ENCODE measurements around the gene MYO15B. TPM values are rescaled to one million over a fixed set of nuclear protein-coding genes. Genes with fewer than 3 reads are reported as not detected.

Gene MYO15B
- total RNA-seq, 4 donors from 2014 or later, result 4.5 to 34.6 (median 14.3) TPM

DNA sequence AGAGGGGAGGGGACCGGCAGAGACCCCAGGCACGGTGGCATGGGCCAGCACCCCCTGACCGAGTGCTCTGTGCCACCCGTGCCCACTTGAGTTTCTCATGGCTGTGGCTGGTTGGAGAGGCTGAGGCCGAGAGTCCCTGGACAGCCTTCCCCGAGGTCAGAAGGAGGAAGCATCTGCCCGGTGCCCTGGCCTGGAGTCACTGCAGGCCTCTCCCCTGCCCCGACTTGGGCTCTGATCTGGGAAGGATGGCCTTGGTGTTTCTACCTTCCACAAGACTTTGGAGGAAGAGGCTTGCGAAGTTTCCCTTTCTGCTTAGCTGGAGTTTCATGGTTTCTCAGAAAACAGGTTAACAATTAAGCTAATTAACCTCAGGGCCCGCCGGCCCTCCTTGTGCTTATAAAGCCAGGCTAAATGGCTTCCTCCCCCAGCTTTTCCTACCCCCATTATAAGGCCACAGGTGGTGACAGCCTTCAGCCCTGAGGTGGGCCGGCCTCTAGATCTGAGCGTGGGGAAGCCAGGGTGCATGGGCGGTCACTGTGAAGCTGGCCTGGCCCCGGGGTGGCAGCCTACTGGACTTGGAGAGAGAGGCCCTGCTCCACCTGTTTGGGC lies 44.8 kb upstream of the MYO15B start:
- TF ChIP-seq POLR2A (IDR thresholded peaks at IDR 0.05), result no peak
- TF ChIP-seq, protein P1, sequence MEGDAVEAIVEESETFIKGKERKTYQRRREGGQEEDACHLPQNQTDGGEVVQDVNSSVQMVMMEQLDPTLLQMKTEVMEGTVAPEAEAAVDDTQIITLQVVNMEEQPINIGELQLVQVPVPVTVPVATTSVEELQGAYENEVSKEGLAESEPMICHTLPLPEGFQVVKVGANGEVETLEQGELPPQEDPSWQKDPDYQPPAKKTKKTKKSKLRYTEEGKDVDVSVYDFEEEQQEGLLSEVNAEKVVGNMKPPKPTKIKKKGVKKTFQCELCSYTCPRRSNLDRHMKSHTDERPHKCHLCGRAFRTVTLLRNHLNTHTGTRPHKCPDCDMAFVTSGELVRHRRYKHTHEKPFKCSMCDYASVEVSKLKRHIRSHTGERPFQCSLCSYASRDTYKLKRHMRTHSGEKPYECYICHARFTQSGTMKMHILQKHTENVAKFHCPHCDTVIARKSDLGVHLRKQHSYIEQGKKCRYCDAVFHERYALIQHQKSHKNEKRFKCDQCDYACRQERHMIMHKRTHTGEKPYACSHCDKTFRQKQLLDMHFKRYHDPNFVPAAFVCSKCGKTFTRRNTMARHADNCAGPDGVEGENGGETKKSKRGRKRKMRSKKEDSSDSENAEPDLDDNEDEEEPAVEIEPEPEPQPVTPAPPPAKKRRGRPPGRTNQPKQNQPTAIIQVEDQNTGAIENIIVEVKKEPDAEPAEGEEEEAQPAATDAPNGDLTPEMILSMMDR (IDR thresholded peaks at IDR 0.05 in 4 of 5, conservative IDR thresholded peaks at IDR 0.05 in 1 of 5), result no peak
- ATAC-seq, result no peak
- Histone ChIP-seq H3K27ac (no peak overlapping the region), H3K4me3 (no peak overlapping the region), H3K36me3 (no peaks in the 10 kb centered on the region), H3K9me3 (no peaks in the 10 kb centered on the region), H3K27me3 (no peaks in the 10 kb centered on the region), H3K4me1 (no peaks in the 10 kb centered on the region)
- DNase-seq, result no peak
- intact Hi-C loops (cut with DNase I; ENCODE audit: low total_unique reads) (no loop called here), in situ Hi-C loops (cut with MboI; ENCODE audit: low sequenced_read_pairs in 4 of 4) (loop anchor here in 3 of 4 donors (25.0 kb wide), 1 partner anchor 231 kb away; no protein-coding TSS in a partner anchor)

GRCh38 chr17:75544250-75544649 lies 43.4 kb upstream of the MYO15B start:
- Histone ChIP-seq H3K9me3 (no peaks in the 10 kb centered on the region), H3K4me1 (no peaks in the 10 kb centered on the region), H3K27me3 (no peaks in the 10 kb centered on the region), H3K27ac (no peak overlapping the region), H3K4me3 (no peak overlapping the region), H3K36me3 (no peaks in the 10 kb centered on the region)
- DNase-seq (no peak), ATAC-seq (no peak)
- in situ Hi-C loops (cut with MboI; ENCODE audit: low sequenced_read_pairs in 4 of 4), result loop anchor here in 3 of 4 donors (25.0 kb wide), 1 partner anchor 232 kb away; no protein-coding TSS in a partner anchor
- TF ChIP-seq, protein P1 (IDR thresholded peaks at IDR 0.05 in 4 of 5, conservative IDR thresholded peaks at IDR 0.05 in 1 of 5), result no peak
- TF ChIP-seq POLR2A (IDR thresholded peaks at IDR 0.05), result no peak
- intact Hi-C loops (cut with DNase I; ENCODE audit: low total_unique reads), result no loop called here

DNA sequence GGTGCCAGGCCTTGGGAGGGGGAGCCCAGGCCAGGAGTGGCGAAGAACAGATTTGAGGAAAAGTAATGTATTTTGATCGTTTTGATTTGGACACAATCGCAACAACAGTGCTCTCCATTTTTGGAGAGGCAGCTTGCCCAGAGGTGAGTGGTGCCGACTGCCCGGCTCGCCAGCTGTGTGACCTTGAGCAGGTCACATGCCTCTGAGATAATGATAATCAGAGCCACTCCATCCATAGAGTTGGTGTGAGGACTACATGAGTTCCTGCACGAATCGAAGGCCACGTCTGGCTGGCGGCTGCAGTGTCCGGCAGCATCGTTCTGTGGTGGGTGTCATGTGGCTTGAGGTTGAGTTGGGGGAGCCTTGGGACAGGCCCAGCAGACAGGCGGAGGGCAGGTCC lies 41.4 kb upstream of the MYO15B start:
- H3K4me3 ChIP-seq, result no peak overlapping the region
- in situ Hi-C loops (cut with MboI; ENCODE audit: low sequenced_read_pairs in 4 of 4), result loop anchor here in 3 of 4 donors (25.0 kb wide), 1 partner anchor 234 kb away; no protein-coding TSS in a partner anchor
- ATAC-seq, result no peak

GRCh38 chr17:75547091-75547490 lies 40.5 kb upstream of the MYO15B start:
- peaks cover 0 to 4% of the 10 kb centered on the region in 2 donors for H3K4me1 ChIP-seq
- no peaks in the 10 kb centered on the region for H3K9me3 ChIP-seq
- DNase-seq (no peak), ATAC-seq (no peak)
- intact Hi-C loops (cut with DNase I; ENCODE audit: low total_unique reads), result no loop called here
- H3K27me3 ChIP-seq, result no peaks in the 10 kb centered on the region
- H3K36me3 ChIP-seq, result no peaks in the 10 kb centered on the region
- H3K4me3 ChIP-seq, result no peak overlapping the region
- no peak overlapping the region for H3K27ac ChIP-seq
- TF ChIP-seq, protein P1 (IDR thresholded peaks at IDR 0.05 in 4 of 5, conservative IDR thresholded peaks at IDR 0.05 in 1 of 5), result no peak
- in situ Hi-C loops (cut with MboI; ENCODE audit: low sequenced_read_pairs in 4 of 4), result loop anchor here in 3 of 4 donors (25.0 kb wide), 1 partner anchor 235 kb away; no protein-coding TSS in a partner anchor

More for the DNA sequence above, 41.4 kb upstream of the MYO15B start:
- Histone ChIP-seq H3K27me3 (no peaks in the 10 kb centered on the region), H3K4me1 (peaks cover 0 to 4% of the 10 kb centered on the region in 2 donors), H3K27ac (no peak overlapping the region), H3K36me3 (no peaks in the 10 kb centered on the region), H3K9me3 (no peaks in the 10 kb centered on the region)
- DNase-seq, result no peak
- no peak for TF ChIP-seq POLR2A (IDR thresholded peaks at IDR 0.05)
- TF ChIP-seq, protein P1 (IDR thresholded peaks at IDR 0.05 in 4 of 5, conservative IDR thresholded peaks at IDR 0.05 in 1 of 5), result no peak
- intact Hi-C loops (cut with DNase I; ENCODE audit: low total_unique reads), result no loop called here
